OCI-LY3 (cell line): ENCODE results near the gene ALKBH5.

ENCODE experiments used
- H2AFZ ChIP-seq: fragments of 200-600, 300-600 bp; shearing (Covaris generic); 2 replicates; pipeline ENCODE4 v1.6.0; 2014; ENCODE audit warnings: antibody characterized with exemption, low read depth, low read length
- H3K27ac ChIP-seq: fragments of 200-600, 300-600 bp; sonication (generic); 2 replicates; pipeline ENCODE4 v1.5.1; 2014; ENCODE audit warnings: mild to moderate bottlenecking, low read length, moderate library complexity, mixed read lengths
- H3K27me3 ChIP-seq: fragments of 200-600, 300-600 bp; sonication (generic); 2 replicates; pipeline ENCODE4 v1.6.1; 2014; ENCODE audit warnings: low read depth, low read length, mixed read lengths
- H3K36me3 ChIP-seq: fragments of 200-600, 300-600 bp; sonication (generic); replicated peaks from 2 replicates; pipeline ENCODE3; 2014; ENCODE audit warnings: low read depth, low read length, mixed read lengths
- H3K4me1 ChIP-seq: fragments of 300-600, 200-600 bp; sonication (generic); 2 replicates; pipeline ENCODE4 v1.6.1; 2014; ENCODE audit warnings: low read length, mixed read lengths
- H3K4me2 ChIP-seq: fragments of 200-600, 300-600 bp; sonication (generic); 2 replicates; pipeline ENCODE4 v1.6.1; 2014; ENCODE audit warnings: low read length, mixed read lengths
- H3K4me3 ChIP-seq: fragments of 300-600, 200-600 bp; sonication (generic); 2 replicates; pipeline ENCODE4 v1.5.1; 2014; ENCODE audit warnings: antibody characterized with exemption, mild to moderate bottlenecking, low read length, moderate library complexity
- H3K79me2 ChIP-seq: fragments of 300-600, 200-600 bp; shearing (Covaris generic); 2 replicates; pipeline ENCODE4 v1.6.1; 2014; ENCODE audit warnings: mild to moderate bottlenecking, low read length, mixed read lengths
- H3K9ac ChIP-seq: fragments of 300-600, 200-600 bp; shearing (Covaris generic); 2 replicates; pipeline ENCODE4 v1.6.0; 2014; ENCODE audit warnings: mild to moderate bottlenecking, low read length, moderate library complexity
- H3K9me3 ChIP-seq: fragments of 200-600, 300-600 bp; shearing (Covaris generic); 2 replicates; pipeline ENCODE4 v1.6.1; 2014; ENCODE audit warnings: low read length, mixed read lengths; ENCODE audit not compliant: insufficient read depth
- H4K20me1 ChIP-seq: fragments of 200-600, 300-600 bp; sonication (generic); 2 replicates; pipeline ENCODE4 v1.6.1; 2016; ENCODE audit warnings: low read length, mixed read lengths; ENCODE audit not compliant: insufficient read depth
- CTCF ChIP-seq: fragments of 200-600, 300-600 bp; sonication (generic); IDR thresholded peaks from 2 replicates; pipeline ENCODE4 v1.5.1; 2014; ENCODE audit warnings: antibody characterized with exemption, low read length, low read depth
- EZH2phosphoT487 ChIP-seq: fragments of 200-600 bp; shearing (Covaris generic); IDR thresholded peaks from 2 replicates; pipeline ENCODE4 v1.6.1; 2018; ENCODE audit warnings: antibody characterized with exemption, mixed run types, low read depth

The ALKBH5 gene

GRCh38 chr17:18250259-18250658 is 66.6 kb downstream of the ALKBH5 start:
- H3K4me3 ChIP-seq: no peak overlapping the region
- H3K9ac ChIP-seq: no peak overlapping the region
- H3K27me3 ChIP-seq: no peaks in the 10 kb centered on the region
- no peak for TF ChIP-seq EZH2phosphoT487
- no peak for TF ChIP-seq CTCF
- H2AFZ ChIP-seq: no peak overlapping the region
- no peaks in the 10 kb centered on the region for H4K20me1 ChIP-seq
- no peaks in the 10 kb centered on the region for H3K36me3 ChIP-seq
- H3K79me2 ChIP-seq: no peaks in the 10 kb centered on the region
- H3K27ac ChIP-seq: no peak overlapping the region
- H3K4me1 ChIP-seq: no peaks in the 10 kb centered on the region
- H3K9me3 ChIP-seq: no peaks in the 10 kb centered on the region
- H3K4me2 ChIP-seq: no peak overlapping the region

GRCh38 chr17:18250708-18251107 is 67.1 kb downstream of the ALKBH5 start:
- H3K27me3 ChIP-seq: no peaks in the 10 kb centered on the region
- no peak overlapping the region for H3K27ac ChIP-seq
- H4K20me1 ChIP-seq: no peaks in the 10 kb centered on the region
- H3K79me2 ChIP-seq: no peaks in the 10 kb centered on the region
- no peaks in the 10 kb centered on the region for H3K36me3 ChIP-seq
- no peak for TF ChIP-seq CTCF
- TF ChIP-seq EZH2phosphoT487: no peak
- H2AFZ ChIP-seq: no peak overlapping the region
- no peaks in the 10 kb centered on the region for H3K9me3 ChIP-seq
- H3K9ac ChIP-seq: no peak overlapping the region
- no peaks in the 10 kb centered on the region for H3K4me1 ChIP-seq
- H3K4me3 ChIP-seq: no peak overlapping the region
- H3K4me2 ChIP-seq: no peak overlapping the region

GRCh38 chr17:18251204-18251603 is 67.6 kb downstream of the ALKBH5 start:
- Histone ChIP-seq H3K36me3 (no peaks in the 10 kb centered on the region), H3K79me2 (no peaks in the 10 kb centered on the region), H3K4me3 (no peak overlapping the region)

GRCh38 chr17:18252160-18252559 is 68.5 kb downstream of the ALKBH5 start:
- H3K27ac ChIP-seq: no peak overlapping the region
- H3K4me1 ChIP-seq: peaks cover 2% of the 10 kb centered on the region; the same call in 1 of the 2 replicates
- no peak overlapping the region for H3K4me2 ChIP-seq
- H2AFZ ChIP-seq: no peak overlapping the region
- TF ChIP-seq EZH2phosphoT487 (no peak), CTCF (no peak)
- H3K79me2 ChIP-seq: 0 out of 2 replicates have a peak, but pooled peaks cover under 1% of the 10 kb centered on the region
- H3K27me3 ChIP-seq: no peaks in the 10 kb centered on the region
- H3K4me3 ChIP-seq: no peak overlapping the region
- H4K20me1 ChIP-seq: no peaks in the 10 kb centered on the region
- no peaks in the 10 kb centered on the region for H3K36me3 ChIP-seq
- no peaks in the 10 kb centered on the region for H3K9me3 ChIP-seq
- no peak overlapping the region for H3K9ac ChIP-seq

More at GRCh38 chr17:18251204-18251603, 67.6 kb downstream of the ALKBH5 start:
- Histone ChIP-seq H3K9me3 (no peaks in the 10 kb centered on the region), H3K4me1 (no peaks in the 10 kb centered on the region), H3K9ac (no peak overlapping the region), H2AFZ (no peak overlapping the region), H3K4me2 (no peak overlapping the region), H3K27ac (no peak overlapping the region), H3K27me3 (no peaks in the 10 kb centered on the region), H4K20me1 (no peaks in the 10 kb centered on the region)
- TF ChIP-seq EZH2phosphoT487 (no peak), CTCF (no peak)
